Endothelial cell of coronary artery (primary cell): ENCODE results near the gene DIS3. TPM values are rescaled to one million over a fixed set of nuclear protein-coding genes. Genes with fewer than 3 reads are reported as not detected.

Experiments used
- total RNA-seq: library from RNA; depleted of rRNA; stranded (reverse); fragments of >200 nt; gene quantifications from 2 replicates; pipeline ENCODE4 v1.2.3, GENCODE V29; 2014

Gene DIS3, protein sequence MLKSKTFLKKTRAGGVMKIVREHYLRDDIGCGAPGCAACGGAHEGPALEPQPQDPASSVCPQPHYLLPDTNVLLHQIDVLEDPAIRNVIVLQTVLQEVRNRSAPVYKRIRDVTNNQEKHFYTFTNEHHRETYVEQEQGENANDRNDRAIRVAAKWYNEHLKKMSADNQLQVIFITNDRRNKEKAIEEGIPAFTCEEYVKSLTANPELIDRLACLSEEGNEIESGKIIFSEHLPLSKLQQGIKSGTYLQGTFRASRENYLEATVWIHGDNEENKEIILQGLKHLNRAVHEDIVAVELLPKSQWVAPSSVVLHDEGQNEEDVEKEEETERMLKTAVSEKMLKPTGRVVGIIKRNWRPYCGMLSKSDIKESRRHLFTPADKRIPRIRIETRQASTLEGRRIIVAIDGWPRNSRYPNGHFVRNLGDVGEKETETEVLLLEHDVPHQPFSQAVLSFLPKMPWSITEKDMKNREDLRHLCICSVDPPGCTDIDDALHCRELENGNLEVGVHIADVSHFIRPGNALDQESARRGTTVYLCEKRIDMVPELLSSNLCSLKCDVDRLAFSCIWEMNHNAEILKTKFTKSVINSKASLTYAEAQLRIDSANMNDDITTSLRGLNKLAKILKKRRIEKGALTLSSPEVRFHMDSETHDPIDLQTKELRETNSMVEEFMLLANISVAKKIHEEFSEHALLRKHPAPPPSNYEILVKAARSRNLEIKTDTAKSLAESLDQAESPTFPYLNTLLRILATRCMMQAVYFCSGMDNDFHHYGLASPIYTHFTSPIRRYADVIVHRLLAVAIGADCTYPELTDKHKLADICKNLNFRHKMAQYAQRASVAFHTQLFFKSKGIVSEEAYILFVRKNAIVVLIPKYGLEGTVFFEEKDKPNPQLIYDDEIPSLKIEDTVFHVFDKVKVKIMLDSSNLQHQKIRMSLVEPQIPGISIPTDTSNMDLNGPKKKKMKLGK
- 38.7 and 41.9 TPM in 2 replicates for total RNA-seq

GRCh38 chr13:72781451-72782439 lies at the start of gene DIS3, which contains the start of gene PIBF1:
Gene DIS3 (minus strand): TSS chr13:72781900. CDS start chr13:72781832, 68 bp downstream.
Gene PIBF1 (plus strand): TSS chr13:72782133. CDS start chr13:72783470, 1,337 bp downstream.

GRCh38 chr13:72727417-72728289 lies 54.0 kb downstream of the DIS3 start, which contains the start of the genes BORA and MZT1:
Gene BORA (plus strand): TSS chr13:72727923. CDS start chr13:72728941, 1,018 bp downstream.
Gene MZT1 (minus strand): TSS chr13:72727629. CDS start chr13:72727602, 27 bp downstream.

Other genes starting within 250 kb of the DIS3 start
- gene MZT1, start 54.3 kb downstream of the DIS3 start, total RNA-seq, result 10.2 and 16.4 TPM in 2 replicates
- 4.5 and 6.4 TPM in 2 replicates for gene BORA, start 54.0 kb downstream of the DIS3 start, total RNA-seq
- gene PIBF1, start 233 bp upstream of the DIS3 start, total RNA-seq, result 25.0 and 25.9 TPM in 2 replicates